GM21619 (cell line): ENCODE measurements around the gene AP3S1.

Experiments
- ATAC-seq: cut with Tn5 transposase; IDR thresholded peaks from one replicate; pipeline ENCODE4 v1.9.1; 2021; ENCODE audit not compliant: unreplicated experiment

The AP3S1 gene

GRCh38 chr5:115936031-115936430 is 94.3 kb downstream of the AP3S1 start:
- ATAC-seq, result no peak

DNA sequence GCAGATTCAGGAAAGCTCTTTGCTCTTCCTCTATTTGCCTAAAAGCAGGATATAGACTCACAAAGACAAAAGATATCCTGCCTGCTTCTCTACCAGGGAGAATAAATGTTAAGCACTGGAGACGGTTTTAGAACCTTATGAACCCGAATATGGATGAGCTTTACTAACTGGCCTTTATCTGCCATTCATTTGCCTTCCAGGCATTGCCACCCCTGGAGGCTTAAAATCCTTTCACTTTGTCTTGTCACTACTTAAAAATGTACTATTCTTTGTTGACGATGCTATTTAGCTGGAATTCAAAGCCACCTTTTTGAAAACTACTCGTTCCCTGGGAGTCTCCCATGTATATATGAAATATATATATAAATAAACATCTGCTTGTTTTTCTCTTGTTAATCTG is 97.3 kb downstream of the AP3S1 start:
- ATAC-seq, result no peak

- ATAC-seq, result no peak
Observed at GRCh38 chr5:115940080-115940810, 98.5 kb downstream of the AP3S1 start.

GRCh38 chr5:115941051-115941675 is 99.4 kb downstream of the AP3S1 start:
- ATAC-seq, result no peak

GRCh38 chr5:115944501-115944900 is 102.8 kb downstream of the AP3S1 start:
- no peak for ATAC-seq

DNA sequence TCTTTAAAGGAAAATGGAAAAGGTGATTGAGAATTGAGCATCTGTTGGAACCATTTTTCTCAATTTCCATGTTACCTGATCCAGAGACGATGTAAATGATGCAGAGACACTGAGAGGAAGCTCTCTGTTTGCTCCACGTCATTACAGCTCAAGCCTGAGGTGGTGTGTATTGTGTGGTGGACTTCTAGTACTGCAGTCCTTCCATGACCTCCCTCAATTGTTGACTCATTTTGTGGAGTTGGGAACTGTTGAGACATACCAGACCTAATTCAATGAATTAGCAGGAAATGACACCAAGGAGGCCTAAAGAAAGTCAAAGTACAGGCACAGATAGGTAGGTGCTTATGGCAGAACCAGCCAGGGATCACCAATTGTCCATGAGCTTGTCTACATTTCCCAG is 104.9 kb downstream of the AP3S1 start:
- ATAC-seq, result no peak

DNA sequence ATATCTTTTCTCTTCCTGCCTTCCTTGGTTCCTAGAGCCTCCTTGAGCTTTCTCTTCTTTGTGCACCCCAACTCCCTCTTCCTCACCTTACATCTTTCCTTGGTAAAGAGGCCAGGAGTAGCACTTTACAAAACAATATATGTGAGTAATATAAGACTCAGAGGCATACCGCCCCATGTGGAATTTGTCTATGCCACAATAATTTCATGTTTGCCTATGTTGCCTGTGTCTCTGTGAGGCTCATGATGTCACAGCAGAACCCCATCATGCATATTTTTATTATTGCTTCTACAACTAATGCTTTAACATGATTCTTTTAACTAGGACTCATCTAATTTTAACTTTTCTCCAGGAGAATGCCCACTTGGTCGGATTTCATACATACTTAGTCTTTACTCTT is 105.5 kb downstream of the AP3S1 start:
- no peak for ATAC-seq

DNA sequence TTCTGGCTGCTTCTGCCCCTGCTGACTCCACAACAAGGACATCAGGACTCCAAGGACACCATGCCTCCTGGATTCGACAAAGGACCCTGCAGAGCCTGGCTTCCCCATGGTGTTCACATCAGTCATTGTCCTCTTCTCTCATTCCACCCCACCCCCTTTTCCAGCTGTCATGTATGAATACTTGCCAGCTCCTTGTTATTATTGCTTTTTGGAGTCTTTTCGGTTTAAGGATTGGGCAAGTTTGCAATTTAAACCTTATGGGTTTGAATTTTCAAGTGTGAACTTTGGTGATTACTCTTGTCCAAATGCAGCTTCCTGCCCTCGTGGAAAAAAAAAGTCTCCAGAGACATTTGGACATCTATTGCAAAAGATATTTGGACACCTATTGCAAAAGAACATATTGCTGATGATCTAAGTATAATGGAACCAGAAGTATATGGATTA is 106.4 kb downstream of the AP3S1 start:
- no peak for ATAC-seq

- ATAC-seq, result no peak
Observed at GRCh38 chr5:115949096-115949495, 107.4 kb downstream of the AP3S1 start.

DNA sequence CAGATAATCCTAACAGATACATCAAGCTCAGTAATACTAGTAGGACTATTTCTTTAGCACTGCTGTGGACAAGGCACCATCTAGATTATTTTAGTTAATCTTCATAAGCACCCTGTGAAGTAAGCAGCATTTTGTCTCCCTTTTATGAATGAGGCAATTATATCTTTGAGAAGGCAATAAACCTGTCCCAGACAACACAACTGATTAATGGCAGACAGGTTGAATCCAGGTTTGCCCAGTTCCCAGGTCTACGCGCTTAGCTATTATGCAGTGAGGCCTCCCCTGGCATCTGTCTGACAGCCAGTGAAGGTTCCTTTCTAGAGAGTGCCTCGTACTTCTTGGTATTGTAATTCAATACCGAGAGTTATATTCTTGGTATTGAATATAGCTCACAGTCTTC is 110.9 kb downstream of the AP3S1 start:
- ATAC-seq, result no peak

GRCh38 chr5:115954144-115954543 is 112.4 kb downstream of the AP3S1 start:
- ATAC-seq, result no peak

DNA sequence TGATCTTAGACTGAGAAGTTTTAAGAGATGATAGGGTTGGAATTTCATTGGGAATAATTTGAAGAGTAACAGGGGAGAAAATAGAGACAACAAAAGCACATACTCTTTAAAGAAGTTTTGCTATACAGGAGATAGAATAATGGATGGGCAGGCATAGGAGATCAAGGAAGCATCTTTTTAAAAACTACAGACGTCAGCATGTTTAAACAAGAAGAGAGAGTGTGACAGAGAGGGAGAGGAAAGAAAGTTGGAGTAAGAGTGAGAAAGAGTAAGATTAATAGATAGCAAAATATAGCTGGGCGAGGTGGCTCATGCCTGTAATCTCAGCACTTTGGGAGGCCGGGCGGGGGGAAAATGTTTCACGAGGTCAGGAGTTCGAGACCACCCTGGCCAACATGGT is 115.2 kb downstream of the AP3S1 start:
- no peak for ATAC-seq

DNA sequence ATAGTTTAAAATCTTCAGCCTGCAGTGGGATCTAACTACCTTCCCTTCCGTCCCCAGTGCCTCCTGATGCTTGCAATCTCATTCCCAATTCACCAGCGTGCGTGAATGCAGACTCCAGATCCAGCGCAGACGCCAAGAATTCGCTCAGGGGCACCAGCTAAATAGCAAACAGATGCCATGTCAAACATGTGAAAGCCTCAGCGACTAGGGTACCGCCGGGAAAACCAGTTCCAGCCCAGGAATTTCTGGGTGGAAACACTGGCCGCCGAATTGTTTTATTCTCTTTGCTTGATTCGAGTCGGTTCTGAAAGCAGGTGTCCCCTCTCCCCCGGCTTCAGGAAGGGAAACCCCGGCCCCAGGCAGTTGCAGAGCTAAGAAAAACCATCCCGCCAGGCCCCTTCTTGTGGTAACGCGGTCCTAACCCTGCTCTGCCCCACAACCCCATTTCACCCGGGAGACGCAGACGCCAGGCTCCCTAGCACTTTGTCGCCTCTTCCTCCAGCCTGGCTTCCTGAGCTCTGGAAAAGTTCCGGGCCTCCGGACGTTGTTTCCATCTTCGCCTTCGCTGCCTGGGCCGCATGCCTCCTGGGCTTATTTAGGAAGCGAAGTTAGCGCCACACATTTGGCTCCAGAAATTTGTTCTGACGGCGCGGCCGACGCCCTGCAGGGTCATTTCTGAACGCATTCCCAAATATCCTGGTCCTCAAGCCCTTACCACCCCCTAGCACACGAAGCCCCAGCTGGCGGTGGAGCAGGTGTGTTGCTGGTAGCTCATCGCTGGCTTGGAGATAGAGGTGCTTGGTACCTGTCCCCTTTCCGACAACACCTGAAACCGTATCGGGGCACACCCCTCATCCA is 119.9 kb downstream of the AP3S1 start:
- ATAC-seq, result no peak

- ATAC-seq, result no peak
Observed at GRCh38 chr5:115962239-115962564, 120.5 kb downstream of the AP3S1 start, which contains the start of gene LVRN. TSS of gene LVRN (plus strand) at chr5:115962475. CDS start at chr5:115962618, 143 bp downstream.

GRCh38 chr5:115962565-115963402 is 121.0 kb downstream of the AP3S1 start:
- ATAC-seq, result peak; percentile 45

DNA sequence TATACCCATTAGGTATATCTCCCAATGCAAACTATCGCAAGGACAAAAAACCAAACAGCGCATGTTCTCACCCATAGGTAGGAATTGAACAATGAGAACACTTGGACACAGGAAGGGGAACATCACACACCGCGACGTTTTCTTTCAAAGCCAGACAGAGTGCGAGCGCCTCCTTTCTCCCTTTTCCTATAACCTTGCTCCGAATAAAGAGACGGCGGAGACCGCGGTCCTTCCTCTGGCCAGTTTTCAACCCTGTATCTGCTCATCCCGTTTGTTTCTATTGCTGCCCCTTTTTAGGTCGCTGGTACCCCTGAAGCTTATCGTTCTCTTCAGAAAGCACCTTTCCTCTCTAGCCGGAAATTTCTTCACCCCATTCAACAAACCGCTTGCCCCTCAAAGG is 121.8 kb downstream of the AP3S1 start:
- no peak for ATAC-seq
